HG02884 (cell line): ENCODE measurements around the gene ALDH3B2.

ENCODE experiments used
- ATAC-seq: cut with Tn5 transposase; IDR thresholded peaks from one replicate; pipeline ENCODE4 v1.9.1; 2021; ENCODE audit warnings: mild to moderate bottlenecking, moderate library complexity; ENCODE audit not compliant: unreplicated experiment

Gene ALDH3B2

DNA sequence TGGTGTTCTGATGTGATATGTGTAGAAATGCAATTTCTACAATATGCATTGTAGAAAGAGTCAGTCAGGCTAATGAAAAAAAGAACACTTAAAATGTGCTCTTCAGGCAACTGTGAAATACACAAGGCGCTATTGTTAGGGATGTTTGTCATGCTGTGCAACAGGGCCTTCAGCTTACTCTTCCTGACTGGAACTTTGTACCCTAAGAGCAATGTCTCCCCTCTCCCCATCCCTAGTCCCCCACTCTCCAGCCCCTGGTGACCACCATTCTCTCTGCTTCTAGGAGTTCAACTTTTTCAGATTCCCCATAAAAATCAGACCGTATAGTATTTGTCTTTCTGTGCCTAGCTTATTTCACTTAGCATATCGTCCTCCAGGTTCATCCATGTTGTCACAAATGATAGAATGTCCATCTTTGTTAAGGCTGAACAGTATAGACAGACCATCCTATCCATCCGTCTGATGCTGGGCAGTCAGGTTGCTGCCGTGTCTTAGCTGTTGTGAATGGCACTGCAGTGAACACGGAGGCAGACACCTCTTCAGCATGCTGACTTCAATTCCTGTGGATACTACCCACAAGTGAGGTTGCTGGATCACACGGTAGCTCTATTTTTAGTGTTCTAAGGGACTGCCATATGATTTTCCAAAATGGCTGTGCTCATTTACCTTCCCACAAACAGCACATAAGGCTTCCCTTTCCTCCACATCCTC, 57.0 kb downstream of the ALDH3B2 start:
- ATAC-seq: no peak

DNA sequence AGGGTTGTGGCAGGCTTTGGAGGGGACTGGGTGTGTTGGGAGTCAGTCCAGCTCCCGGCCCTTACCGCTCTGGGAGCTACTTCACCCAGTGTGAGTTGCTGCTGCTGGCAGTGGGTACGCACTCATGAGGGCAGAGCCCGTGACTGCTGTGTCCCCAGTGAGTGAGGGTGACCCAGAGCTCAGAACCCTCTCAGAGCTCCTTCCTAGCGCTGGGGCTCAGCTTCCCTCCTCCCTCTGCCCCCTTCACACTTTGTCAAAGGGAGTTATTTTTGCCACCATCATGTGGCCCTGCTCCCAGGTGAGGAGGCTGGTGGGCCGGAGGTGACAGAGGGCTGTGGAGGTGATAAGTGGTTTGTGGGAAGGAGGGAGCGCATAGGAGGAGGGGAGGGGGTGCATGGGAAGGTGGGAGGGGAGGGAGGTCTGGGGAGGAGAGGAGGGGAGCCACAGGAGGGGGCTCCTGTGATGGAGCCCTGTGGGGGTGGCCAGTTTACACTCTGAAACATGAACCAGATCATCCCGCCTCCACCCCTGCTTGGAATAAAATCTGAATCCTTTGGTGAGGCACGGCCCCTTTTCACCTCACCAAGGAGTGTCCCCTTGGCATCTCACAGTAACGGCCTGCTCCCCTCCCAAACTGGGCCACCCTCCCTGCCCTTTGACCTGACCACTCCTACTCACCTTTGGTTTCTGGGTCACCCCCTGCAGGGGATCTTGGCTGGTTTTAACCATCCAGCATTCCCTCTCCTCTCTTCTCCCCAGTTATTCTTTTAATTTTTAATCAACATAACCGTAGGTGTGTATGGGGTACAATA, 57.8 kb downstream of the ALDH3B2 start:
- no peak for ATAC-seq

DNA sequence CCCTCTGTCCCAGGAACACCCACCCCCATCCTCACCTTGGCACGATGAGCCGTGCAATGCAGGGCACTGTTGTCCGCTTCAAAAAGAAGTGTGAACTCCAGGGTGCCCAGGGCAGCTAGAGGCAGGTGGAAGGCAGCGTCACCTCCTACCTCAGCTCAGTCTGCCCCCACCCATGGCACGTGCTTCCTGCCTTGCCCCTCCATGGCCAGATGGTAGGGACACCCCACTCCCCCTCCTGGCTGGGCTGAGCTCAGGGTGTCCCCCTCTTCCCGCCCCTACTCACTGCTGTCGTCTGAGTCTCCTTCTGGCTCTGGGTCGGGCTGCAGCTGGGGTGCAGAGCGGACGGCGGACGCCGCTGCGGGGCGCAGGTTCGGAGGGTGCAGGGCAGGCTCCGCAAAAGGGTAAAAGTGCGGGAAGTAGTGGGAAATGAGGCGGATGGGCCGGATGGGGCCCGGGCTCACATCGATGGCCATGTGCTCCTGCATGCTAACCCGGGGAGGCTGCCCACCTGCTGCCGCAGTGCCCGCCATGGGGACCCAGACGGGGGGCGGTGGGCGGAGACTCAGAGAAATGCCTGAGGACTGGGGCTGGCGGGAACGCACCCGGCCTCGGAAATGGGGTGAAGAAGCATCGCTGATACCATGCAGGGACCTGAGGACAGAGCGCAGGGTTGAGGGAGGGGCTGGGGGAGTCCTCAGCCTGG, 58.5 kb downstream of the ALDH3B2 start:
- ATAC-seq: no peak

DNA sequence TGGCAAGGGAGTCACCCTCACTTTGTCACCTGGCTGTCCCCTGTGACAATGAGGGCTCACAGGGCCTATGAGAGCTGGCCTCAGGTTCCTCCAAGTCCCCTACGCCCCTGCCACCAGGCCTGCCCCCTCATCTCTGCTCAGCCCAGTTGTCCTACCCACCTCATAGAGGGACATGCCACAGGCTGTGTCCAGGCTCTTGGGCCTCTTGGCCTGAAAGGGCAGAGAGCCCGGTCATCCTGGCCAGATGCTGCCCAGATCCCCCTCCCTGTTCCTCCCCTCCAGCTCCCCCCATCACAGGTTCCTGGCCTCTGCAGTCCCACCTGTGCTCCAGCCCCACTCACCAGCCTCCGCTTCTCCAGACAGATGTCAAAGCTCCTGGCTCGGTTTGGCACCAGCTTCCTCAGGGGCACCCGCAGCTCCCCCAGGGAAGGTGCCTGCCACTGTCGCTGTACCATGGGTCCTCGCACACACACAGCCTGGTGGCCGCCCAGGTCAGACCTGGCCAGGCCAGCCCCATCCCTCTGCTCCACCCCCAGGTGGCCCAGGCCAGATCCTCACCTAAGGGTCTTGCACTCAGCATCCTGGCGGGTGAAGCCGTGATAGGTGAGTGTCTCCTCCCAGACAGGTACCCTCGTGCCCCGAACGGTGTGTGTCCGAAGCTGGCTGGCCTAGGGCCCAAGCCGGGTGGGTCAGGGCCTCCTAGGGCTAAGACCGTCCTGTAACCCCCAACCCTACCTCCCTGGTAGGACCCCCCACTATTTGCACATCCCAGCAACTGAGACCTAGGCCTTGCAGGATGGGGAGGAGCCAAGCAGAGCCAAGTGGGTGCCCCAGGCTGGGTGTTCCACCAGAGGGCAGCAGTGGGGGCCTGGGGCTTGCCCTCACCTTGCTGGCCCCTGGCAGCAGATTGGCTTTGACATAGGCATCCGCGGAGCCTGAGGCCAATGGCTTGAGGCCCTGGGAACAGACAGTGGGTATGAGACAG, 59.4 kb downstream of the ALDH3B2 start:
- no peak for ATAC-seq

DNA sequence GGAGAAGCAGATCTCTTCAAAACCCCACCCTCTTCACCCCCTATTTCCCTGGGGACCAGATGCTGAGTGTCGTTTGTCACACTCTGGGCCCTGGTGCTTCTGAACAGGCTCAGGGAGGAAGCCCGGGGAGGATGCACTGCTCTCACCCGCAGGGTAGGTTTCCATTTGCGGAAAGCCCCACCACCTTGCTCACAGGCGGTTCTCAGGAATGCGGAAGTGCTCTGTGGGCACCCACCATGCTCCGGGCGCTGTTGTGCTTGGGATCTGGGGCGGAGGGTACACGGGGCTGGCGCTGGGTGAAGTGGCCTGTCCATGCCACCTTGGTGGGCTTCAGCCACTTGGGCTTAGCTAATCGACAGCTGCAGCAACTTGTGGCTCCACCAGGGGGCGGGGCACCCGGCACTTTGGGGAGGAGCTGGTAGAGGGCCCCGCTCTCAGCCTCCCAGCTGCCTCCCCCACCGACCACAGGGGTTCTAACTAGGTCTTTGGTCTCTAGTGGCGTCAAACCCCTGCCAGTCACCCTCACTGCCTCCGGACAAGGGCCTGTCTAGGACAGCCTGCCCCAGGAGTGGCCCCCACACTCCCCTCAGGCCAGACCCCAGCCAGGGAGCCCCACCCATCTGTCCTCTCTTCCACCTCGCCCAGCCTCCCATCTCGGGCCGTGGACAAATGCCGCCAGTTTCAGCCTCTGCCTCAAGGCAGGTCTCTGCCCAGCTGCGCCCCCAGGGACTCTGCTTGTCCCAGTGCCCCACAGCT, 60.3 kb downstream of the ALDH3B2 start:
- peak; percentile 74 for ATAC-seq

DNA sequence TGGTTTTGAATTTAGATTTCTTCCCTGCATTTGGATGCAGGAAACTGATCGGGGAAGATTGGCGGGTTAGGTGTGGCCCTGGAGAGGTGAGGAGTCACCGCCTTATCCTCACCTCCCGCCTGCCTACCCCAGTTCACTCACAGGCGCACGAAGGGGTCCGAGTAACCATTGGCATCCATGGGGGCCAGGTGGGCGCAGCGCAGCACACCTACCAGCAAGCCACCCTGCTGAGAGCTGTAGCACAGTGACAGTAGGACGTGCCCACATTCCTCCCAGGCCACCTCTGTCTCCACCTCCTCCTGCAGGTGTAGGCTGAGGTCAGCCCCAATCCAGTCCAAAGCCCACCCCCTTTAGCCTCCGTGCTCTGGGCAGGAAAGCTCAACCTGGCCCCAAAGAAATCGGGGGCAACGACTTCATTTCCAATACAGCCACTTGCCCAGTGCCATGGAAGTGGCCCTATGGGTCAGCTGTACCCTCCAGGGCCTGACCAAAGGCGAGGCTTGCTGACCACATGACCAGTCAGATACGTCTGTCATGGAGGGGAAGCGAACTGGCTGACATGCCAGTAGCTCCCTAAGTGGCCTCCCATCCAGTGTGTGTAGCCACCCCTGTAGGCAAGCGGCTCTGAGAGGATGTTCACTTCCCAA, 61.0 kb downstream of the ALDH3B2 start:
- ATAC-seq: no peak

DNA sequence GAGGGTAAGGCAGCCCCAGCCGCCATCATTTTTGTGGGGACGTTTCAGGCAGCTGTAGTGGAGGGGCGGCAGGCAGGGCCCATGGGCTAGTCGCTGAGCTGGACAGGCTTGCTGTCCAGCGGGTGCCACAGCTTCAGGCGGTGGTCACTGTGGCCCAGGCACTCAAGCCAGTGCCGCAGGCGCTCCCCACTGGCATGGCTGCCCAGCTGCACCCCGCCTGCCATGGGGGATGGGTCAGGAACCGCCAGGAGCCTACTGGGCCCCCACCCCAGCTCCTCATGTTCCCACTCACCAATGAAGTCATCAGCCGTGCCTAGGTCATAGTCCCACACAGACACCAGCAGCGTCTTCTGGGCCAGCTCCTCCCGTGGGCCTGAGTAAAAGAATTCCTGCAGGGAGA, 61.7 kb downstream of the ALDH3B2 start:
- no peak for ATAC-seq
